ENCODE data around the gene DNMT3L. TPM values are rescaled to one million over a fixed set of nuclear protein-coding genes. Genes with fewer than 3 reads are reported as not detected.
"Not testable (repeated sequence)": the region's sequence is repeated elsewhere in the genome, so short reads cannot be mapped to it uniquely, and the experiment has no call there.

The DNMT3L gene
- total and polyA plus RNA-seq, 12 donors, result not detected

DNA sequence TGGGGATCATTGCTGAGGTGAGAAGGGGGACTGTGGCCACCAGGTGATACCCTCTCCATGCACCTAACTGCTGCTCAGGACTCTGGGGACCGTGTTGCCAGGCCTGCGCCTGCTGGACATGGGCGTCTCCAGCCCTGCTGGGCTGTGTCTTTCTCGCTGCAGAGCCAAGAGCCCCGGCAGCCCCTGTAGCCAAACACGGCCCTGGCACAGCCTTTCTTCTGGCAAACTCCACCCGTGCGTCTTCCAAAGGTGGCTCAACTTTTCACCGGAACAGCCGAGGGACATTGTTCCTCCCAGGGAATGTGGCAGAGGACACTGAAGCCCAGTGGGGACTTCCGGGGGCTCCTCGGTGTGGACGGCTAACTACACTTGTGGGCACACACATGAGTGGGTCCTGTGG is 33.6 kb downstream of the DNMT3L start:
- no CpG with 5 or more reads among the region's 13 CpGs for WGBS, 2 donors
- H3K36me3 ChIP-seq; H3K9me3 ChIP-seq; DNase-seq; H3K27me3 ChIP-seq; ATAC-seq; H3K4me3 ChIP-seq; intact Hi-C loops (cut with DNase I); H3K27ac ChIP-seq; H3K4me1 ChIP-seq: not testable (repeated sequence)

GRCh38 chr21:44227614-44228013 is 34.1 kb downstream of the DNMT3L start:
- not testable (repeated sequence) for DNase-seq

GRCh38 chr21:44225605-44226004 is 36.1 kb downstream of the DNMT3L start:
- intact Hi-C loops (cut with DNase I); H3K36me3 ChIP-seq; DNase-seq; H3K4me3 ChIP-seq; H3K9me3 ChIP-seq; H3K27me3 ChIP-seq; H3K4me1 ChIP-seq; H3K27ac ChIP-seq: not testable (repeated sequence)
- WGBS, 2 donors, result no CpG with 5 or more reads among the region's 6 CpGs
- peak in 1 of 8 donors; percentile 36 for ATAC-seq

More at GRCh38 chr21:44227614-44228013, 34.1 kb downstream of the DNMT3L start:
- WGBS, 2 donors, result 100% methylated on average over 1 of the region's 9 CpGs; no CpG with 5 or more reads in 1 of the 2 donors
- ATAC-seq; H3K4me3 ChIP-seq; H3K4me1 ChIP-seq; H3K36me3 ChIP-seq; H3K27me3 ChIP-seq; intact Hi-C loops (cut with DNase I); H3K27ac ChIP-seq; H3K9me3 ChIP-seq: not testable (repeated sequence)

GRCh38 chr21:44223334-44223733 is 38.4 kb downstream of the DNMT3L start:
- H3K27me3 ChIP-seq; H3K27ac ChIP-seq; intact Hi-C loops (cut with DNase I); H3K4me3 ChIP-seq; H3K36me3 ChIP-seq; H3K4me1 ChIP-seq; DNase-seq; H3K9me3 ChIP-seq: not testable (repeated sequence)
- peak in 7 of 8 donors; percentile 22 to 69 (median 58) for ATAC-seq
- WGBS, 2 donors, result no CpG with 5 or more reads among the region's 5 CpGs

DNA sequence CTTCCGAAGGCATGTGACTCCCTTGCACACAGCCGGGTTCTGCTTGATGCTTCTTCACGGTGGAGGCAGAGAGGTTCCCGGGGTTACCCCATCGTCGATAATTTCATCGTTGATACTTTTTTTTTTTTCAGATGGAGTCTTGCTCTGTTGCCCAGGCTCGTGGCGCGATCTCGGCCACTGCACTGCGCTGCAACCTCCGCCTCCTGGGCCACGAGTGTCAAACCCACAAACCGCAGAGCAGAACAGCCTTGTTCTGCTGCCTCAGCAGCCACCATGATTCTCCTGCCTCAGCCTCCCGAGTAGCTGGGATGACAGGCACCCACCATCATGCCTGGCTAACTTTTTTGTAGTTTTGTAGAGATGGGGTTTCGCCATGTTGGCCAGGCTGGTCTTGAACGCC is 41.0 kb downstream of the DNMT3L start:
- H3K4me1 ChIP-seq; DNase-seq; H3K27ac ChIP-seq; H3K36me3 ChIP-seq; H3K27me3 ChIP-seq; intact Hi-C loops (cut with DNase I); H3K4me3 ChIP-seq; ATAC-seq; H3K9me3 ChIP-seq: not testable (repeated sequence)
- WGBS, 2 donors, result no CpG with 5 or more reads among the region's 18 CpGs

DNA sequence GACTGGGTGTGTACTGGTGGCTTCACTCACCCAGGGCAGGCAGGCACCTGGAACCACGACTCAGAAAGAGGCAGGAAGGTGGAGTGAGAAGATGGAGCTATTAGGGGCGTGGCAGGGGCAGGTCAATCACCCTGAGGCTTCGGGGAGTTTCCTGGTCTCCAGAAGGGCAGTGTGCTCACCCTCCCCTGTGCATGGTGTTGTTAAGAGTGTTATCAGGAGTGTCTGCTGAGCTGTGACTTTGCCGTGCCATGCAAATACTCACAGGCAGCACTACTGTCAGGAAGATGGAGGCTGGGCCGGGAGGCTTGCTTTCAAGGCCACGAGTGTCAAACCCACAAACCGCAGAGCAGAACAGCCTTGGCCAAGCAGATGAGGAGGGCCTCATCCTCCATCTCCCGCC is 43.2 kb downstream of the DNMT3L start:
- H3K36me3 ChIP-seq; H3K27me3 ChIP-seq; H3K4me3 ChIP-seq; intact Hi-C loops (cut with DNase I); H3K9me3 ChIP-seq; DNase-seq; H3K27ac ChIP-seq; H3K4me1 ChIP-seq; ATAC-seq: not testable (repeated sequence)
- no CpG with 5 or more reads among the region's 8 CpGs for WGBS, 2 donors

DNA sequence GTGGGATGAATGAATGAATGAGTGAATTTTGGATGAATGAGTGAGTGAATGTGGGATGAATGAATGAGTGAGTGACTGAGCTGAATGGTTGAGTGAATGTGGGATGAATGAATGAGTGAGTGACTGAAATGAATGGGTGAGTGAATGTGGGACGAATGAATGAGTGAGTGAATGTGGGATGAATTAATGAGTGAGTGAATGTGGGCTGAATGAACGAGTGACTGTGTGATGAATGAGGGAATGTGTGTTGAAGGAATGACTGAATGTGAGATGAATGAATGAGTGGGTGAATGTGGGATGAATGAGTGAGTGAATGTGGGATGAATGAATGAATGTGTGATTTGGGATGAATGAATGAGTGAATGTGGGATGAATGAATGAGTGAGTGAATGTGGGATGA is 49.7 kb downstream of the DNMT3L start:
- intact Hi-C loops (cut with DNase I); H3K9me3 ChIP-seq; H3K4me1 ChIP-seq; DNase-seq; H3K4me3 ChIP-seq; H3K27me3 ChIP-seq; H3K27ac ChIP-seq; H3K36me3 ChIP-seq; ATAC-seq: not testable (repeated sequence)
- 97% methylated on average over 2 of the region's 2 CpGs; no CpG with 5 or more reads in 1 of the 2 donors for WGBS, 2 donors

DNA sequence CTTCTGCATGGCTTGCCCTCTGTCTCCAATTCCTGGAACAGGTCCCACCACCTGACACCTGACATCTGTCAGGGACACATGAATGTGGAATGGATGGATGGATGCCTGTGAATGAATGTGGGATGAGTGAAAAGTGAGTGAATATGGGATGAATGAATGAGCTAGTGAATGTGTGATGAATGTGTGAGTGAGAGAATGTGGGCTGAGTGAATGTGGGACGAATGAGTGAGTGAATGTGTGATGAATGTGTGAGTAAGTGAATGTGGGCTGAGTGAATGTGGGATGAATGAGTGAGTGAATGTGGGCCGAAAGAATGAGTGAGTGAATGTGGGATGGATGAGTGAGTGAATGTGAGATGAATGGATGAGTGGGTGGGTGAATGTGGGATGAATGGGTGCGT is 50.1 kb downstream of the DNMT3L start:
- H3K4me3 ChIP-seq; H3K27ac ChIP-seq; ATAC-seq; H3K9me3 ChIP-seq; H3K27me3 ChIP-seq; H3K36me3 ChIP-seq; DNase-seq; H3K4me1 ChIP-seq; intact Hi-C loops (cut with DNase I): not testable (repeated sequence)
- WGBS, 2 donors, result 98% methylated on average over 2 of the region's 3 CpGs; no CpG with 5 or more reads in 1 of the 2 donors

GRCh38 chr21:44207860-44208646 is 53.6 kb downstream of the DNMT3L start:
- H3K4me1 ChIP-seq; H3K9me3 ChIP-seq; H3K27me3 ChIP-seq; H3K36me3 ChIP-seq; intact Hi-C loops (cut with DNase I); H3K4me3 ChIP-seq: not testable (repeated sequence)
- WGBS, 2 donors, result 41% methylated on average over 9 of the region's 15 CpGs; no CpG with 5 or more reads in 1 of the 2 donors
- ATAC-seq (peak; percentile 60 to 86 (median 80)), DNase-seq (peak; percentile 4 to 40)
- H3K27ac ChIP-seq, result peak overlapping the region in 1 of 10 donors; percentile 19

- H3K4me3 ChIP-seq; H3K27ac ChIP-seq; H3K36me3 ChIP-seq; intact Hi-C loops (cut with DNase I); DNase-seq; H3K27me3 ChIP-seq; H3K9me3 ChIP-seq; H3K4me1 ChIP-seq: not testable (repeated sequence)
- ATAC-seq, result peak in 7 of 8 donors; percentile 5 to 52 (median 24)
- WGBS, 2 donors, result no CpG with 5 or more reads among the region's 33 CpGs
These were observed 54.7 kb downstream of the DNMT3L start for GRCh38 chr21:44206698-44207676.

DNA sequence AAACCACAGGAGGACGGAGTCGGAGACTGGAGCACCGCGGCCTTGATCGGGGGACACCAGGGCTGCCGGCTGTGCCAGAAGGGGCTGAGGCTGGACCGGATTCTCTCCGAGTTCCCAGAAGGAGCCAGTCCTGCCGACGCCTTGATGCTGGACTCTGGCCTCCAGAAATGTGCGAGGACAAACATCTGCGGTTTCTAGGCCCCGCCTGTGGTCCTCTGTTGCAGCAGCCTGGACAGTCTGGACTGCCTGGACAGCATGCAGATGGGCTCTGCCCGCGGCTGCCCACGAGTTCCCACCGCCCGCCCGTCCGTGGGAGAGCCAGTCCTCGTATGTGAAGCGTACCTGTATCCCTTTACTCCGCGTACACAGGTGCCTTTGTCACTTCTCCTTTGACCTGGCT is 55.5 kb downstream of the DNMT3L start:
- H3K27ac ChIP-seq; H3K27me3 ChIP-seq; H3K9me3 ChIP-seq; H3K4me1 ChIP-seq; DNase-seq; H3K36me3 ChIP-seq; H3K4me3 ChIP-seq; intact Hi-C loops (cut with DNase I): not testable (repeated sequence)
- WGBS, 2 donors, result no CpG with 5 or more reads among the region's 24 CpGs
- peak in 2 of 8 donors; percentile 18 to 36 for ATAC-seq

Data from heart right ventricle (tissue), 16 donors.